ENCODE results near the gene METTL3.

METTL3 gene

DNA sequence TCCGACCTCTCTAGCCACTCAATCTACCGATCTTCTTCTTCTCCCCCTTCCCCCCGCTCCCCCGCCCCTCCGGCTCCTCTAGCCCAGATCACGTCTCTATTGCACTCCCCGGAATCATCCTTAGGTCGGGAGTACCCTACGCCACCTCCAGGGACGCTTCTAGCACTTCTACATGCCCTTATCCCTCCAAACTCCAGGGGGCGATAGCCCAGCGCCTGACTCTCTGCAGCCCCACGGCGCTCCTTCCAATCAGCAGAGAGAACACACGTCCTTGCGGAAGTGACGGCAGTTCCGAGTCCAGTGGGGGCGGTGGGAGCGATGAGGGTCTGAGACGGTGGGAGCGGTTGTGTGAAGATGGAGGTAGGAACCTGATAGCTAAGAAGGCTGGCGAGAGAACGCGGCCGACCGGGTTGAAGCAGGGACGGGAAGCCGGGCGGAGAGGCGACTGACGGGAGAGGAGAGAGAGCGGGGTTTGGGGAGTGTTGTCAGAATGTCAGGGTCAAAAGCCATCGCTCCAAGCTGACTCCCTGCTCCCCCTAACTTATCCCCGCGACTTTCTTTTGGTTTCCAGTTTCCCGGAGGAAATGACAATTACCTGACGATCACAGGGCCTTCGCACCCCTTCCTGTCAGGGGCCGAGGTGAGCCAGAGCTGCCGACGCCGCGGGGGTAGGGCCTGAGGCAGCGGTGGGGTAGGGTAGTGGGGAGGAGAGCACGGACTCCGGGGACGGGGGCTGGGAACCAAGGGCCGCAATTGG, 34.0 kb downstream of the METTL3 start, which contains the start of the genes RAB2B and TOX4:
Gene RAB2B, minus strand, starts transcription at position 35 of the 757 bp plus-strand sequence. CDS start 87 bp downstream, outside the sequence.
Gene TOX4, plus strand, starts transcription at position 271 of the 757 bp plus-strand sequence. Its CDS starts 84 bp downstream, at position 355.
- peak within 1 kb of the TSS; percentile 100 for H3K4me3 Mint-ChIP-seq
- H3K27me3 Mint-ChIP-seq = no peaks in the 10 kb centered on the region
- H3K27ac Mint-ChIP-seq = peak within 1 kb of the TSS; percentile 99
- peaks cover 27% of the 10 kb centered on the region for H3K4me1 Mint-ChIP-seq (ENCODE audit: low read depth)
- H3K36me3 Mint-ChIP-seq (ENCODE audit: low read depth) = peaks cover 59% of the 10 kb centered on the region
- no peaks in the 10 kb centered on the region for H3K9me3 Mint-ChIP-seq
- intact Hi-C loops (cut with micrococcal nuclease) = loop anchor here (1.0 to 2.0 kb wide), 3 partner anchors 21 to 40 kb away; partner anchors contain the start of genes CHD8 and METTL3

DNA sequence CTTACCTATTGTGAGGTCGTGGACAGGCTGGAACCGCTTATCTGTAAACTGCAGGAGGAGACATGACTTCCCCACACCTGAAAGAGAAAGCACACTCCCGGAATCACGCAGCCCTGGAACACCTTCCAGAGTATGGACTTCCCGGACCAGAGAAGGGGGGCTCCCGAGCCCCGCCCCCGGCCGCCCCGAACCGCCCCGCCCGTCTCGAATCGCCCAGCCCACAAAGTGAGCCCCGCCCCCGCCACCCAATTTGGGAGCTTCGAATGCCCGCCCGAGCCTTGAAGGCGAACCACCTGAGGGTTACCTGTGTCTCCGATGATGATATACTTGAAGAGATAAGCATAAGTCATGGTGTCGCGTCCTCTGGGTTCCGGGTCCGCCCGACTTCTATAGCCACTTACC, 34.6 kb downstream of the METTL3 start:
- peak overlapping the region; percentile 99 for H3K27ac Mint-ChIP-seq
- H3K36me3 Mint-ChIP-seq (ENCODE audit: low read depth) = peaks cover 60% of the 10 kb centered on the region
- intact Hi-C loops (cut with micrococcal nuclease) = loop anchor here (2.0 kb wide), 1 partner anchor 40 kb away; no protein-coding TSS in a partner anchor
- peaks cover 27% of the 10 kb centered on the region for H3K4me1 Mint-ChIP-seq (ENCODE audit: low read depth)
- H3K27me3 Mint-ChIP-seq = no peaks in the 10 kb centered on the region
- no peaks in the 10 kb centered on the region for H3K9me3 Mint-ChIP-seq
- H3K4me3 Mint-ChIP-seq = peak overlapping the region; percentile 100

DNA sequence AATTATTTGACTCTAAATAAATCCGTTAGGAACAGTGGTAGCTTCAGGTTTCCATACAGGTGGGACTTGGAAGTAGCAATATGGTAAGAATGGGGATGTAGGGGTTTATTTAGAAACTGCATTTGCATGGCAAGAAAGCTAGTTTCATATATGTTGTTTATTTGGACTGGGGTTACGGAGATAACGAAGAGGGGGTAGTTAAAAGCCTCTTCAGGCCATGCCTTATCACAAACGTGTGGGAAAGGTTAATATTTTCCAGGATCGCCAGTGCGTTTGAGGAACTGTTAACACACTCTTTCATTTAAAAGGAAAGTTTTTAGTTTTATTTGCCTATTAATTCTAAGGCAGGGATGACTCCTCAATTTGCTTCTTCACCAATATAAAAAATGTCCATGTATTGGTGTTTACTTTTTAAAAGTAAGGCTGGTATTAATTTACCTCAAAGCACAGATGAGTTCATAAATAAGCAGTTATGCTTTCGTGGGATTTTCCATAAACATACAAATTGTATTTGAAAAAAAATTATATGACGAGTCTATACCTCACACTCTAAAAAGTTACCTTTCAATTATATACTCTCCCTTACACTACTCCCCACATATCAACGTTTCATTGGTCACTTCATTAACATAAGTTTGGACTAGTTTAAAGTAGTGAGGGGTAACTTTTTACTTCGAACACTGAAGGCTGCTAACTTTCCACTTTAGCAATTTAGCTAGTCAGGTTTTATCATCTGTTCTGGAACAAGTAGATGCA, 35.2 kb downstream of the METTL3 start:
- peaks cover 60% of the 10 kb centered on the region for H3K36me3 Mint-ChIP-seq (ENCODE audit: low read depth)
- no peaks in the 10 kb centered on the region for H3K27me3 Mint-ChIP-seq
- intact Hi-C loops (cut with micrococcal nuclease) = loop anchor here (2.0 kb wide), 1 partner anchor 39 kb away; no protein-coding TSS in a partner anchor
- no peaks in the 10 kb centered on the region for H3K9me3 Mint-ChIP-seq
- H3K27ac Mint-ChIP-seq = peak overlapping the region; percentile 99
- peak overlapping the region; percentile 100 for H3K4me3 Mint-ChIP-seq
- peaks cover 27% of the 10 kb centered on the region for H3K4me1 Mint-ChIP-seq (ENCODE audit: low read depth)

DNA sequence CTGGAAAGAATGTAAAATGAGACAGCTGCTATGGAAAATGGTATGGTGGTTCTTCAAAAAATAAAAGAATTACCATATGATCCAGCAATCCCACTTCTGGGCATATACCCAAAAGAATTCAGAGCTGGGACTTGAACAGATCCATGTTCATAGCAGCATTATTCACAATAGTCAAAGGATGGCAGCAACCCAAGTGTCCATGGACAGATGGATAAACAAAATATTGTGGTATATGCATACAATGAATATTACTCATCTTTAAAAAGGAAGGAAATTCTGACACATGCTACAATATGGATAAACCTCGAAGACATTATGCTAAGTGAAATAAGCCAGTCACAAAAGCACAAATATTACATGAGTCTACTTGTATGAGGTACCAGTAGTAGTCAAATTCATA, 43.5 kb downstream of the METTL3 start:
- H3K4me3 Mint-ChIP-seq = no peak overlapping the region

DNA sequence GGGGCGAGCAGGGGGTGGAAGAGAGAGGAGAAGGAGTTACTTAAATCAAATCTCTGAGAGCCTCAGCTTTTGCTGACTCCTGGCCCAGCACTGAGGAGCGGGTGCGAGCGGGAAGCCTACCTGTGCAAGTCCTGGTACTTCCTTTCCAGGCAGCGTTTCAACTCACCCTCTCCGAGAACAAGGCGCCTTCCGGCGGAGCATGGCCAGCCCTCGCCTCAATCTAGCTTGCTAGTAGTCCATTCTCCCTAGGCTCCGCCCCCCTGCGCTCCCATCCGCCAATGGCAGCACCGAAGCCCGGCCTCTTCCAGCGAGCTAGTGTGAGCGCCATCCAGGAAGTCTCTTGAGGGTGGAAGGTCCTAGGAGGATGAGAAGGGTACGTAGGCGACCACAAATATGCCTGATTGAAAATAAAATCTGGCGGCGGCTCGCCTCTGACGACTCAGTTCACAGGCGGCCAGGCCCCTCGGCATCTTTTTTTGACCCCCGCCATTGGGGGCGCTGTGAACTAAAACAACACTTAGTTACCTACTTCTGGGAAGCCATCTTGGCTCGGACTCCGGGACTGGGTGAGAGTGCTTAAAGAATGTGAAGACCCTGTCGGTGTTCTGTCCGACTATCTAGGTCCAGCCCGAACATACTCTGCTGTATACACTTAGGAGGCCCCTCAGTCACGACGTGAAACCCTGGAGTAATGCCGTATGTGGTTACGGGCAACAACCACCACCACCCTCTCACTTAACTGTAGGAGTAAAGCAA, 55.0 kb downstream of the METTL3 start, which contains the start of gene CHD8:
Gene CHD8, minus strand, starts transcription at position 212 of the 756 bp plus-strand sequence. CDS start 24,480 bp downstream, outside the sequence.
- H3K9me3 Mint-ChIP-seq = no peaks in the 10 kb centered on the region
- no peaks in the 10 kb centered on the region for H3K27me3 Mint-ChIP-seq
- H3K36me3 Mint-ChIP-seq (ENCODE audit: low read depth) = peaks cover 52% of the 10 kb centered on the region
- peak within 1 kb of the TSS; percentile 90 for H3K4me3 Mint-ChIP-seq
- peaks cover 24% of the 10 kb centered on the region for H3K4me1 Mint-ChIP-seq (ENCODE audit: low read depth)
- intact Hi-C loops (cut with micrococcal nuclease) = loop anchor here (1.0 kb wide), 3 partner anchors 19 to 72 kb away; partner anchors contain the start of genes SUPT16H and TOX4
- peak within 1 kb of the TSS; percentile 97 for H3K27ac Mint-ChIP-seq

More for the DNA sequence above, 43.5 kb downstream of the METTL3 start:
- Mint-ChIP-seq H3K27me3 (no peaks in the 10 kb centered on the region), H3K4me1 (ENCODE audit: low read depth) (peaks cover under 1% of the 10 kb centered on the region), H3K9me3 (no peaks in the 10 kb centered on the region), H3K27ac (no peak overlapping the region), H3K36me3 (ENCODE audit: low read depth) (peaks cover 86% of the 10 kb centered on the region)
- intact Hi-C loops (cut with micrococcal nuclease) = no loop called here

DNA sequence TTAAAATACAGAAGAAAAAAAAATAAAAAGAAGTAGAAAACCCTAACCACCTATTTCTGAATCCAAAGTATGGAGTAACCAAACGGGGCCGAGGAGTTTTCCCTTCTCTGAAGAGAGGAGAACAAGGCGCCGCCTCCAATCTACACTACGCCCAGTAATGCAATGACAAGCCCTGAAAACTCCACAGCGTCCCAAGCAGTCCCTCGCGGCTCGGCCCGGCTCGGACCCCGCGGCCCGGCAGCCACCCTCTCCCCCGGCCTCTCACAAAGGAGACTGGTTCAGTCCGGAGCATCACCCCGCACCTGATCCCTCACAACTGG, 55.6 kb downstream of the METTL3 start:
- Mint-ChIP-seq H3K9me3 (no peaks in the 10 kb centered on the region), H3K36me3 (ENCODE audit: low read depth) (peaks cover 46% of the 10 kb centered on the region), H3K4me1 (ENCODE audit: low read depth) (peaks cover 25% of the 10 kb centered on the region), H3K4me3 (peak overlapping the region; percentile 90), H3K27ac (peak overlapping the region; percentile 97), H3K27me3 (no peaks in the 10 kb centered on the region)
- intact Hi-C loops (cut with micrococcal nuclease) = no loop called here

DNA sequence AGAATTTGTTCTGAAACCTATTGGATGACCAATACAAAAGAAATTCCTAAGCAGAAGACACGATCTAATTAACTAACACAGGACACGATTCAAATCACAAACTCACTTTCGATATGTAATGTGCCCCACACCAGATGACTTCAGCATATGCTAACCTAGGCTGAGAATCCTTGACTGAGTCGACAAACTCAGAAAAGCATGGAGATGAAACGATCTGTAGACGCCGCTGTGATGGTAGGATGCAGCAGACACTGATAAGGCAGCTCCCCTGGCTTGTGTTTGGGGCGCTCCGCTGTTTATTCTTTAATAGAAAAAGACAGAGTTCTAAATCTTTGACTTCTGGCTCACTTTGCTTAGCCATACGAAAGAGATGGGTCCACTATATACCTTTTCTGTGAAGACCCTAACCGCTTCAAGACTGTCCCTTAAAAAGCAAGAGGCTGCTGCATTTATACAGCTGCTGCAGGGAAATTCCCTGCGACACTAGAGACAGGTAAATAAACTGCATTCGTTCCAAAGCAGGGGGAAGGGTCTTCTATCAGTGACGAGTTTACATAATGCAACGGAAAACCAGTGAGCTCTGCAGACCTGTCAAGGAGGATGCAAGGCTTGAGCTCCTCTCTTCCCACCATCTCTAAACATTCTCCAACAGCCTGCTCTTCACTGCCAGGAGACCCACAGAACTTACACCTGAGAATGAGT, 56.1 kb downstream of the METTL3 start:
- intact Hi-C loops (cut with micrococcal nuclease) = no loop called here
- Mint-ChIP-seq H3K4me3 (peak overlapping the region; percentile 90), H3K4me1 (ENCODE audit: low read depth) (peaks cover 31% of the 10 kb centered on the region), H3K27ac (peak overlapping the region; percentile 97), H3K36me3 (ENCODE audit: low read depth) (peaks cover 41% of the 10 kb centered on the region), H3K9me3 (no peaks in the 10 kb centered on the region), H3K27me3 (no peaks in the 10 kb centered on the region)

DNA sequence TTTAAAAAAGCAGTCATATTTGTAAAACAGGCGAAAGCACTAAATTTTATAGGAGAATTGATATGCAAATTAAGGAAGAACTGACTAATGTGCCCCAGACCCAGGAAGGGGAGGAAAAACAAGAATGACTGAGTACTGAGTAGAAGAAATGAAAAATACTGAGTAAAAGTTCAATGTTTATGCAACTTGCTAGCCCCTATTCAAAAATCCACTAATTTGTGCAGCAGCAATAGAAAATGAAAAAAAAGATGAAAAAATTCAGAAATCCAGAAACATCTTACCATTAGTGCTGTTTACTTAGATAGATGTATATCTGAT, 61.3 kb downstream of the METTL3 start:
- Mint-ChIP-seq H3K27me3 (no peaks in the 10 kb centered on the region), H3K4me3 (no peak overlapping the region), H3K4me1 (ENCODE audit: low read depth) (peaks cover 32% of the 10 kb centered on the region), H3K27ac (no peak overlapping the region), H3K36me3 (ENCODE audit: low read depth) (peaks cover 34% of the 10 kb centered on the region), H3K9me3 (no peaks in the 10 kb centered on the region)
- intact Hi-C loops (cut with micrococcal nuclease) = no loop called here
